Stomach (tissue), 4 donors: Measurements from ENCODE around the gene DOCK4.

Experiments
- POLR2A ChIP-seq, 4 donors: fragments of 450-650 bp; IDR thresholded peaks; one replicate each; pipeline ENCODE4 v1.6.1; 2016; ENCODE audit warnings: antibody characterized with exemption in 4 of 4, control low read depth in 2 of 4, mild to moderate bottlenecking in 1 of 4, moderate library complexity in 1 of 4
- TF ChIP-seq, protein P1 (sequence below), 7 experiments: fragments of 450-650 bp in 4 of 7; fragments of 200-600 bp in 3 of 7; sonication (generic) in 3 of 7; IDR thresholded peaks; one replicate each; pipeline ENCODE4 v1.5.1; 2016 to 2019; ENCODE audit warnings: antibody characterized with exemption in 7 of 7, control low read depth in 2 of 7, mild to moderate bottlenecking in 1 of 7

DNA sequence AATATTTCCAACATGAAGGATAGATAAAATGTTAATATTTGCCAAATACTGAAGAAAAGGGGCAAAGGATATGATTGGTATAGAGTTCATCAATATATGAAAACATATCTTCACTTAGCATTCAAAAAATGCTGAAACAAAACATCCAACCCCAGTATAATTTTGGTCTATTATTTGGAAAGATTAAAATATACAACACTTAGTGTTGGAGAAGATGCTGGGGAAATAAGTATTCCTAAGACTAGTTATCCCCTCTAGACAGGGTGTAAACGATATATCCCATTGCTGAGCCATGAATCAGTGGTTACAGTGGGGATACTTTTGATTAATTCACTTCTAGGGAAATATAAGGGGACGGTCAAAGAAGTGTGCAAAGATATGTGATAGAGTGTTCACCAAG is 456.6 kb downstream of the DOCK4 start:
- no peak for TF ChIP-seq POLR2A (IDR thresholded peaks at IDR 0.05)
- TF ChIP-seq, protein P1, sequence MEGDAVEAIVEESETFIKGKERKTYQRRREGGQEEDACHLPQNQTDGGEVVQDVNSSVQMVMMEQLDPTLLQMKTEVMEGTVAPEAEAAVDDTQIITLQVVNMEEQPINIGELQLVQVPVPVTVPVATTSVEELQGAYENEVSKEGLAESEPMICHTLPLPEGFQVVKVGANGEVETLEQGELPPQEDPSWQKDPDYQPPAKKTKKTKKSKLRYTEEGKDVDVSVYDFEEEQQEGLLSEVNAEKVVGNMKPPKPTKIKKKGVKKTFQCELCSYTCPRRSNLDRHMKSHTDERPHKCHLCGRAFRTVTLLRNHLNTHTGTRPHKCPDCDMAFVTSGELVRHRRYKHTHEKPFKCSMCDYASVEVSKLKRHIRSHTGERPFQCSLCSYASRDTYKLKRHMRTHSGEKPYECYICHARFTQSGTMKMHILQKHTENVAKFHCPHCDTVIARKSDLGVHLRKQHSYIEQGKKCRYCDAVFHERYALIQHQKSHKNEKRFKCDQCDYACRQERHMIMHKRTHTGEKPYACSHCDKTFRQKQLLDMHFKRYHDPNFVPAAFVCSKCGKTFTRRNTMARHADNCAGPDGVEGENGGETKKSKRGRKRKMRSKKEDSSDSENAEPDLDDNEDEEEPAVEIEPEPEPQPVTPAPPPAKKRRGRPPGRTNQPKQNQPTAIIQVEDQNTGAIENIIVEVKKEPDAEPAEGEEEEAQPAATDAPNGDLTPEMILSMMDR (IDR thresholded peaks at IDR 0.05) = no peak
